SU-DHL-6 (cell line): ENCODE data around the gene GUCA2B.

Experiments
- H2AFZ ChIP-seq: fragments of 200-600 bp; sonication (generic); 2 replicates; pipeline ENCODE4 v1.6.1; 2014; ENCODE audit warnings: low read depth, mild to moderate bottlenecking, moderate library complexity, mixed read lengths, antibody characterized with exemption, low read length; ENCODE audit not compliant: severe bottlenecking
- H3F3A ChIP-seq: fragments of 200-600 bp; shearing (Covaris generic); 2 replicates; pipeline ENCODE4 v1.6.0; 2016; ENCODE audit warnings: antibody characterized with exemption, mild to moderate bottlenecking; ENCODE audit not compliant: insufficient read depth
- H3K27ac ChIP-seq: fragments of 200-600 bp; sonication (generic); 2 replicates; pipeline ENCODE4 v1.5.1; 2016; ENCODE audit warnings: low read depth, mild to moderate bottlenecking, low read length, moderate library complexity, mixed read lengths
- H3K27me3 ChIP-seq: fragments of 200-600 bp; sonication (generic), shearing (Covaris generic); 2 replicates; pipeline ENCODE4 v1.6.0; 2014; ENCODE audit warnings: mild to moderate bottlenecking, low read length
- H3K36me3 ChIP-seq: fragments of 200-600 bp; sonication (generic); 2 replicates; pipeline ENCODE4 v1.6.1; 2014; ENCODE audit warnings: mild to moderate bottlenecking, low read length, mixed read lengths
- H3K4me2 ChIP-seq: fragments of 300-600, 200-600 bp; shearing (Covaris generic), sonication (generic); 2 replicates; pipeline ENCODE4 v1.6.0; 2014; ENCODE audit warnings: low read length, low read depth, mild to moderate bottlenecking; ENCODE audit not compliant: poor library complexity, severe bottlenecking
- H3K4me3 ChIP-seq: fragments of 200-600 bp; sonication (generic); 2 replicates; pipeline ENCODE4 v1.5.1; 2014; ENCODE audit warnings: antibody characterized with exemption, low read length, mild to moderate bottlenecking, mixed read lengths; ENCODE audit not compliant: insufficient read depth, poor library complexity, severe bottlenecking
- H3K79me2 ChIP-seq: fragments of 200-600 bp; sonication (generic); 2 replicates; pipeline ENCODE4 v1.6.1; 2014; ENCODE audit warnings: mild to moderate bottlenecking, low read length, moderate library complexity; ENCODE audit not compliant: insufficient read depth
- H3K9ac ChIP-seq: fragments of 200-600 bp; sonication (generic); 2 replicates; pipeline ENCODE4 v1.7.0; 2014; ENCODE audit warnings: mild to moderate bottlenecking, low read length
- H3K9me2 ChIP-seq: fragments of 200-600 bp; sonication (generic); replicated peaks from 2 replicates; pipeline ENCODE4 v1.6.1; 2014; ENCODE audit warnings: low read length; ENCODE audit not compliant: insufficient read depth
- H3K9me3 ChIP-seq: fragments of 200-600 bp; sonication (generic); 2 replicates; pipeline ENCODE4 v1.6.1; 2014; ENCODE audit warnings: low read length, mixed read lengths; ENCODE audit not compliant: insufficient read depth
- H4K20me1 ChIP-seq: fragments of 200-600 bp; sonication (generic); 2 replicates; pipeline ENCODE4 v1.6.1; 2014; ENCODE audit warnings: low read depth, mild to moderate bottlenecking, antibody characterized with exemption, low read length, moderate library complexity, mixed read lengths
- CTCF ChIP-seq: fragments of 200-600 bp; sonication (generic); IDR thresholded peaks from one replicate; pipeline ENCODE4 v1.5.1; 2017; ENCODE audit warnings: antibody characterized with exemption, mild to moderate bottlenecking, low read length, moderate library complexity; ENCODE audit not compliant: insufficient read depth, poor library complexity, severe bottlenecking
- EZH2phosphoT487 ChIP-seq: fragments of 200-600 bp; sonication (generic), shearing (Covaris generic); conservative IDR thresholded peaks from 2 replicates; pipeline ENCODE4 v1.6.1; 2018; ENCODE audit warnings: mild to moderate bottlenecking, antibody characterized with exemption, low read length, moderate library complexity, mixed read lengths

Gene GUCA2B

GRCh38 chr1:42163536-42164503 is 10.6 kb downstream of the GUCA2B start:
- no peaks in the 10 kb centered on the region for H4K20me1 ChIP-seq
- H3K27ac ChIP-seq: no peak overlapping the region
- 0 out of 2 replicates have a peak, but pooled peaks cover 5% of the 10 kb centered on the region for H3K27me3 ChIP-seq
- H3K36me3 ChIP-seq: no peaks in the 10 kb centered on the region
- no peaks in the 10 kb centered on the region for H3F3A ChIP-seq
- no peak overlapping the region for H3K9ac ChIP-seq
- no peak overlapping the region for H2AFZ ChIP-seq
- H3K9me2 ChIP-seq: no peaks in the 10 kb centered on the region
- H3K9me3 ChIP-seq: no peaks in the 10 kb centered on the region
- no peaks in the 10 kb centered on the region for H3K79me2 ChIP-seq
- H3K4me3 ChIP-seq: no peak overlapping the region
- no peak for TF ChIP-seq EZH2phosphoT487
- TF ChIP-seq CTCF: no peak
- no peak overlapping the region for H3K4me2 ChIP-seq

- no peaks in the 10 kb centered on the region for H3K9me2 ChIP-seq
- H2AFZ ChIP-seq: no peak within 1 kb of the TSS
- TF ChIP-seq CTCF: no peak
- TF ChIP-seq EZH2phosphoT487: no peak
- no peaks in the 10 kb centered on the region for H3K36me3 ChIP-seq
- H3F3A ChIP-seq: no peaks in the 10 kb centered on the region
- H3K27me3 ChIP-seq: 0 out of 2 replicates have a peak, but pooled peaks cover 5% of the 10 kb centered on the region
- no peaks in the 10 kb centered on the region for H3K9me3 ChIP-seq
- no peaks in the 10 kb centered on the region for H3K79me2 ChIP-seq
- no peaks in the 10 kb centered on the region for H4K20me1 ChIP-seq
- no peak within 1 kb of the TSS for H3K9ac ChIP-seq
- no peak within 1 kb of the TSS for H3K27ac ChIP-seq
- H3K4me3 ChIP-seq: no peak within 1 kb of the TSS
- no peak within 1 kb of the TSS for H3K4me2 ChIP-seq
Measured at GRCh38 chr1:42164551-42165420, 11.6 kb downstream of the GUCA2B start, which contains the start of gene GUCA2A. Gene GUCA2A, minus strand, starts transcription at chr1:42164745. Its CDS starts 33 bp downstream, at chr1:42164712.

- Histone ChIP-seq H3K4me3 (no peak overlapping the region), H2AFZ (no peak overlapping the region), H3K9ac (no peak overlapping the region), H3K27ac (no peak overlapping the region), H4K20me1 (no peaks in the 10 kb centered on the region), H3K9me2 (no peaks in the 10 kb centered on the region), H3K9me3 (no peaks in the 10 kb centered on the region), H3K27me3 (0 out of 2 replicates have a peak, but pooled peaks cover 3% of the 10 kb centered on the region), H3F3A (no peaks in the 10 kb centered on the region), H3K79me2 (no peaks in the 10 kb centered on the region), H3K36me3 (no peaks in the 10 kb centered on the region), H3K4me2 (no peak overlapping the region)
- TF ChIP-seq CTCF (no peak), EZH2phosphoT487 (no peak)
Measured at GRCh38 chr1:42165511-42166210, 12.5 kb downstream of the GUCA2B start.
